Nephron progenitor cell (in vitro differentiated cells): ENCODE data around the gene ZNF385B.
A peak's percentile ranks its signal among the peaks of the same experiment; 100 is the strongest.

ENCODE experiments used
- DNase-seq: peaks from one replicate; pipeline ENCODE4 v3.0.0; 2021
- H3K27ac Mint-ChIP-seq: 2 replicates; pipeline ENCODE4 v1.8.0; 2021; ENCODE audit warnings: mild to moderate bottlenecking, moderate library complexity, mixed read lengths
- H3K27me3 Mint-ChIP-seq: 2 replicates; pipeline ENCODE4 v1.8.0; 2021; ENCODE audit warnings: mild to moderate bottlenecking, low read depth, mixed read lengths; ENCODE audit not compliant: poor library complexity
- H3K36me3 Mint-ChIP-seq: 2 replicates; pipeline ENCODE4 v1.8.0; 2021; ENCODE audit warnings: low read depth, mixed read lengths
- H3K4me1 Mint-ChIP-seq: 2 replicates; pipeline ENCODE4 v1.8.0; 2021; ENCODE audit warnings: mixed read lengths
- H3K4me3 Mint-ChIP-seq: 2 replicates; pipeline ENCODE4 v1.8.0; 2021; ENCODE audit warnings: mild to moderate bottlenecking, moderate library complexity, mixed read lengths
- H3K9me3 Mint-ChIP-seq: 2 replicates; pipeline ENCODE4 v1.8.0; 2021; ENCODE audit warnings: mild to moderate bottlenecking, moderate library complexity, mixed read lengths
- CTCF ChIP-seq: fragments of 200-600 bp; sonication (generic); IDR thresholded peaks from 2 replicates; pipeline ENCODE4 v1.5.0; 2021; ENCODE audit warnings: antibody characterized with exemption

ZNF385B gene

DNA sequence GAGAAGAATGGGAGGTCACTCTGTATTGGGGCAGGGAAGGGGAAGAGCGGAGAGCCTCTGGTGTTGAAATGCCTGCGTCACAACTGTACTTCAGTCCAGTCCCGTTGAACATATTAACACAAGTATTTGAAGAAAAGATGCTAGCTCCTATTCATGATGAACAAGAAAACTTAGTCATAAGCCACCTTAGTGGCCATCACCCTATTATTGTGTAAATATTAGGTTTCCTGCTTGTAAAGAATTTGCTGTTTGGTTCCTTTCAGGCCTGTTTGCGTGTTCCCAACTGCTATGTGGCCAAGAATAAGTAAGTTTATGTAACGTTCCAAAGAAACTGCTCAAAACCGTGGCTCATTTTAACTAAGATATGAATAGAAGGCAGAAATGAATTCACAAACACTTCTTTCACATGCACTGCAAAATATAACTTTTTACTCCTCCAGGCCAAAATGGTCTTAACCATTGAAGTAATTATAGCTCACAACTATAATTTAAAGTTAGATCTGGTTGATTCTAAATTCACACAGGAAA, 204.3 kb downstream of the ZNF385B start:
- Mint-ChIP-seq H3K4me1 (no peaks in the 10 kb centered on the region), H3K9me3 (no peaks in the 10 kb centered on the region), H3K27me3 (no peaks in the 10 kb centered on the region), H3K27ac (no peak overlapping the region), H3K36me3 (no peaks in the 10 kb centered on the region), H3K4me3 (no peak overlapping the region)
- TF ChIP-seq CTCF, result no peak
- DNase-seq, result no peak

DNA sequence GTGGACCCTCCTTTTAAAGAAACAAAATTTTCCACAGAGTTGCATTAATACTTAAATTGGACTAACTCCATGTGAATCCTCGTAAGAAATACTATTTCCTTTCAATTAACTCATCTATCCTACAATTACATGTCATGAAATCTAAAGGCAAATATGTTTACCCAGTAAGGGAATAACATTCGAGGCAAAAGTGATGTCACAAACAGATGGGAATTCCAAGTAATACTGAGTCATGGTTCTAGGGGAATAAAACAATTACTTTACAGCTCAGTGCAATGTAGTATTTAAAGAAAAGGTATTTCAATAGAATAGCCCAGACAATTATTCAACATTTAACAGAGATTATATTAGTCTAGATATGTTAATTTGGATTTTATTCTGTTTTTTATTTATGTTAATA, 205.8 kb downstream of the ZNF385B start:
- TF ChIP-seq CTCF, result no peak
- DNase-seq, result no peak
- H3K9me3 Mint-ChIP-seq, result no peaks in the 10 kb centered on the region
- H3K27me3 Mint-ChIP-seq, result no peaks in the 10 kb centered on the region
- H3K36me3 Mint-ChIP-seq, result no peaks in the 10 kb centered on the region
- H3K4me3 Mint-ChIP-seq, result no peak overlapping the region
- H3K27ac Mint-ChIP-seq, result no peak overlapping the region
- no peaks in the 10 kb centered on the region for H3K4me1 Mint-ChIP-seq

GRCh38 chr2:179654806-179655205, 206.6 kb downstream of the ZNF385B start:
- no peaks in the 10 kb centered on the region for H3K9me3 Mint-ChIP-seq

DNA sequence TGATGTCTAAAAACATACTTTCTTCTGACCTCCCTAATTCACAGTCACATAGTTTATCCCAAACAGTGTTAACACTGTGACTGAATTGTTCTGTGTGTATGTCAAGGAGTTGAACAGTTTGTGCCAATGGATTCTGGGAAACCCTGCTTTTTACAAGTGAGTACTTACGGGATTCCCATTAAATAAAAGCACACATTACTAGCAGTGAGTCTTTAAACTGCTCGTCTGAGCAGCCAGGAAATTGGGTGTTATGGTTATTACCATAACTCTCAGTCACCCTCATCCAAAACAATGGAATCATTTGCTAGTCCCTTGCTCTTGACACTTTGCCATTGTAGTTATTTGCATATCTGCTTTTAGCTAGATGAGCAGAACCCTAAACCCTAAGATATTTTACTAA, 209.1 kb downstream of the ZNF385B start:
- H3K27ac Mint-ChIP-seq, result no peak overlapping the region
- TF ChIP-seq CTCF, result no peak
- no peak for DNase-seq
- H3K4me3 Mint-ChIP-seq, result no peak overlapping the region
- H3K9me3 Mint-ChIP-seq, result no peaks in the 10 kb centered on the region
- H3K4me1 Mint-ChIP-seq, result no peaks in the 10 kb centered on the region
- H3K27me3 Mint-ChIP-seq, result no peaks in the 10 kb centered on the region
- no peaks in the 10 kb centered on the region for H3K36me3 Mint-ChIP-seq

More at GRCh38 chr2:179654806-179655205, 206.6 kb downstream of the ZNF385B start:
- DNase-seq, result no peak
- TF ChIP-seq CTCF, result no peak
- Mint-ChIP-seq H3K27me3 (no peaks in the 10 kb centered on the region), H3K4me1 (no peaks in the 10 kb centered on the region), H3K27ac (no peak overlapping the region), H3K36me3 (no peaks in the 10 kb centered on the region), H3K4me3 (no peak overlapping the region)

GRCh38 chr2:179650420-179650819, 211.0 kb downstream of the ZNF385B start:
- DNase-seq, result no peak
- TF ChIP-seq CTCF, result no peak
- Mint-ChIP-seq H3K27ac (no peak overlapping the region), H3K4me3 (no peak overlapping the region), H3K27me3 (no peaks in the 10 kb centered on the region), H3K9me3 (no peaks in the 10 kb centered on the region), H3K36me3 (no peaks in the 10 kb centered on the region), H3K4me1 (peaks cover 10% of the 10 kb centered on the region)

DNA sequence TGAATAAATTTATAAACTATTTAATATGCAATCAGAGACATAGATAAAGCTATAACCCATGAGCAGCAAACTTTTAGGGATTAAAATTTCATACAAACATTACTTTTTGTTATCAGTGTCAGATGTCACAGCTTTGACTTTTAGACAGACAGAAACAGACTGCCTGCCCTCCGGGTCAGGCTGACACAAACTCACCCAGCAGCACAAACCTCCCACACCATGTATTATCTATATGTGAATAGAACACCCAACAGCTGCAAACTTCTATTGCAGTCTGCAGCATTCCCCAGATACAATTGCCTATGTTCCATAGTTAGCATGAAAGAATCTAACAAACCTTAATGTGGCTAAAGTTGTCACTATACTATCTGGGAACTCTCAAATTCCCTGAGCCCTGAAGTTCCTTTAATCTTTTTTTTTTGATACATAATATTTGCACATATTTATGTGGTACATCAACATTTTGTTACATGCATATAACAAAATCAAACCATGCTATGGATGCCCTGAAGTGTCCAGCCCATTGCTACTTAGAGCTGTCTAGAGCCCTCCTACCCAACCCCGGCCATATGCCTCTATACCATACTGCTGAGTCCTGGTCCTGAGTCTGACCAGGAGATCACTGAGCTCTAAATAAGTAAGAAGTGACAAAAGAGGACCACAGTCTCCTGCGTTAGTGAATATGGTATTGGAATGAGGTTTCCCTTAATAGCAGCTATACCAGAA, 214.4 kb downstream of the ZNF385B start:
- Mint-ChIP-seq H3K36me3 (no peaks in the 10 kb centered on the region), H3K4me1 (peaks cover 10% of the 10 kb centered on the region), H3K27ac (peak overlapping the region; percentile 48), H3K9me3 (no peaks in the 10 kb centered on the region), H3K27me3 (no peaks in the 10 kb centered on the region), H3K4me3 (no peak overlapping the region)
- no peak for TF ChIP-seq CTCF
- no peak for DNase-seq
